Measurements from ENCODE around the gene RAB5IF. TPM values are rescaled to one million over a fixed set of nuclear protein-coding genes. Genes with fewer than 3 reads are reported as not detected.

The RAB5IF gene
- total and polyA plus RNA-seq, 2 of the 8 experiments (the other 6 are each of a cell fraction or from before 2014, with no cell fraction given), result 95.5 to 148 TPM

DNA sequence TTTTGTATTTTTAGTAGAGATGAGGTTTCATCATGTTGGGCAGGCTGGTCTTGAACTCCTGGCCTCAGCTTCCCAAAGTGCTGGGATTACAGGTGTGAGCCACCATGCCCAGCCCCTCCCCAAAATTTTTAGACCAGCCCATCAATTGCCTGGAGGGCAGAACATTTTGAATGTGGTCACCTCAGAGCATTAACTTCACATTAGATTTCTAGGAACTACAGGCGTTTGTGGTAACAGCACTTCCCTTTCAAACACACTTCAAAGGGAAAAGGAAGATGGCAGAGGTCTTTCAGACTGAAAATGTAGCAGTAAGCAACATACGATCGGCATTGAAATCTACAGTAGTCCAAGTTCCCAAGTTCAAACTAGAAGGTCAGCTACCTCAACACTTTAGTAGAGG lies 52.7 kb downstream of the RAB5IF start (continued):
- TF ChIP-seq SIN3A (conservative IDR thresholded peaks at IDR 0.05 in 1 of 2, IDR thresholded peaks at IDR 0.05 in 1 of 2; ENCODE audit: low read depth in 1 of 2, low read length in 2 of 2) (no peak), SIX5 (IDR thresholded peaks at IDR 0.05; ENCODE audit: low read depth, low read length) (no peak), FOSL1 (IDR thresholded peaks at IDR 0.05; ENCODE audit: insufficient read depth, low read depth, low read length) (no peak), YY1 (IDR thresholded peaks at IDR 0.05; ENCODE audit: low read depth, low read length) (no peak), E2F6 (IDR thresholded peaks at IDR 0.05) (no peak), PHF8 (conservative IDR thresholded peaks at IDR 0.05; ENCODE audit: low read depth, low read length) (no peak), TEAD4 (IDR thresholded peaks at IDR 0.05; ENCODE audit: low read depth, low read length) (no peak)

Small RNA genes lying within 50 kb of the gene (small RNA-seq; reads per million reads assigned to genes)
- not detected for gene RF00017 (ENCODE audit: insufficient read depth)

Other genes starting within 250 kb of the RAB5IF start
- 193 TPM in 2 replicates for gene MYL9, start 64.3 kb upstream of the RAB5IF start, total RNA-seq (2021; fragmentation: NEBNext Ultra II Directional; extraction: Animal tissue kit (Norgen Biotek cat#: 25700))
- gene MYL9, start 64.3 kb upstream of the RAB5IF start, polyA plus RNA-seq (2011; rRNA removed), result 26.8 and 33.6 TPM in 2 replicates
- 76.7 and 77.7 TPM in 2 replicates for gene TGIF2, start 32.2 kb upstream of the RAB5IF start, total RNA-seq (2021; fragmentation: NEBNext Ultra II Directional; extraction: Animal tissue kit (Norgen Biotek cat#: 25700))
- gene TGIF2, start 32.2 kb upstream of the RAB5IF start, polyA plus RNA-seq (2011; rRNA removed), result 49.7 and 74.5 TPM in 2 replicates
- 0.19 TPM in 1 of 2 replicates, not detected in the other for gene SLA2, start 40.4 kb downstream of the RAB5IF start, total RNA-seq (2021; fragmentation: NEBNext Ultra II Directional; extraction: Animal tissue kit (Norgen Biotek cat#: 25700))
- gene SLA2, start 40.4 kb downstream of the RAB5IF start, polyA plus RNA-seq (2011; rRNA removed), result 0.17 and 0.18 TPM in 2 replicates
- gene NDRG3, start 140.3 kb downstream of the RAB5IF start, total RNA-seq (2021; fragmentation: NEBNext Ultra II Directional; extraction: Animal tissue kit (Norgen Biotek cat#: 25700)), result 32.3 and 32.5 TPM in 2 replicates
- gene NDRG3, start 140.3 kb downstream of the RAB5IF start, polyA plus RNA-seq (2011; rRNA removed), result 19.8 and 25.7 TPM in 2 replicates
- gene DSN1, start 168.0 kb downstream of the RAB5IF start, total RNA-seq (2021; fragmentation: NEBNext Ultra II Directional; extraction: Animal tissue kit (Norgen Biotek cat#: 25700)), result 24.8 and 26.2 TPM in 2 replicates
- 8.5 and 12.0 TPM in 2 replicates for gene DSN1, start 168.0 kb downstream of the RAB5IF start, polyA plus RNA-seq (2011; rRNA removed)